HG03460 (cell line): ENCODE results near the gene PSMD14.

Experiments used
- ATAC-seq: cut with Tn5 transposase; IDR thresholded peaks from one replicate; pipeline ENCODE4 v1.9.1; 2021; ENCODE audit not compliant: unreplicated experiment

The PSMD14 gene

GRCh38 chr2:161438598-161438997 is 130.4 kb downstream of the PSMD14 start:
- ATAC-seq = no peak

- ATAC-seq = no peak
Measured at GRCh38 chr2:161445097-161445496, 136.9 kb downstream of the PSMD14 start.

GRCh38 chr2:161448431-161448830 is 140.2 kb downstream of the PSMD14 start:
- no peak for ATAC-seq
